GM21528 (cell line): Measurements from ENCODE around the gene MEF2C.

Source experiments
- ATAC-seq: cut with Tn5 transposase; IDR thresholded peaks from one replicate; pipeline ENCODE4 v1.9.1; 2021; ENCODE audit warnings: mild to moderate bottlenecking, moderate library complexity; ENCODE audit not compliant: unreplicated experiment, low FRiP score

The MEF2C gene

DNA sequence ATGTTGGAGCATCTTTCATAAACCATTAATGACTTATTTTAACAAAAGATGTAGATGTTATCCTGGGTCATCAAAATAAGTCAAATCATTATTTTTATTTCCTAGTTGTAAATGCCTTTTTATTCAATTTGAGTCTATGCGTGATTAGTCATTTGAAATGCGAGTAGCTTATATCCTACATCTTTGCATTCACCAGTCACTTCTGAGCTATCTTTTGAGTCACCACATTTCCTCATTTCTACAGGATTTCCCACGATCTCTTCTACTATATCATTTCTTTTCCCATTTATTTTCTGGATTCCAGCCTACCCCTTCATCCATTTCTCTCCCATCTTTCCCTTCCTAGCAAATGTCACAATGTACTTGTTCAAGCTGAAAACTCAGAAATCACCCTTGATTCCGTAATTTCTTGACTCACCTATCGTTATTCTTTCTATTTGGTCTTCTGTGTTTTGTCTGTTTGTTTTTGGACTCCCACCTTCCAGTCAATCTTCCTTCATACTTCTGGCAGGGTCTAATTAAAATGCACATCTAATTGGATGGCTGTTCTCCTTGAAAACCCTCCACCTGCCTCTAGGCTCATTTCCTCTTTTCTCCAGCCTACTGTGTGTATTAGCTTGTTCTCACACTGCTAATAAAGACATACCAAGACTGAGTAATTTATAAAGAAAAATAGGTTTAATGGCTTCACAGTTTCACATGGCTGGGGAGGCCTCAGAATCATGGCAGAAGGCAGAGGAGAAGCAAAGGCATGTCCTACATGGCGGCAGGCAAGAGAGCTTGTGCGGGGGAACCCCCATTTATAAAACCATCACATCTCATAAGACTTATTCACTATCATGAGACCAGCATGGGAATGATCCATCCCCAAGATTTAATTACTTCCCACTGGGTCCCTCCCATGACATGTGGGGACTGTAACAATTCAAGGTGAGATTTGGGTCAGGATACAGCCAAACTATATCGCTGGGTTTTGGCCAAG is 112.4 kb downstream of the MEF2C start:
- ATAC-seq: no peak

GRCh38 chr5:88769165-88769564 is 113.8 kb downstream of the MEF2C start:
- no peak for ATAC-seq

DNA sequence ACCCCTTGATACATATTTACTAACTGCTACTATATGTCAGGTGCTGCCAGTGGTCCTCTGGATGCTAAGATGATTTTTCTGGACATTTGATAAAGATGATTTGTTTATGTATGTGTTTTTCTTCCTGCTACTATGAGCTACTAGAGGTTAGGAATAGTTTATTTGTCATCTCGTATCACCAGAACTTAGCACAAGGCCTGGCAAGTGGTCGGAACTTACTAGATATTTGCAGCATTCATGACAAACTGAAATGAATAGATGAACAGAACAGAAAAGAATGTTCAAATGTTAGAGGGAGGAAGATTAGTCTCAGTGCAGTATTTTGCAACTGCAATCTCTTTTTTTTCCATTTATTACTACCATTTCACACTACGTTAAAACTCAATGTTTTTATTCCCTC is 114.6 kb downstream of the MEF2C start:
- no peak for ATAC-seq

GRCh38 chr5:88765798-88766197 is 117.2 kb downstream of the MEF2C start:
- no peak for ATAC-seq

DNA sequence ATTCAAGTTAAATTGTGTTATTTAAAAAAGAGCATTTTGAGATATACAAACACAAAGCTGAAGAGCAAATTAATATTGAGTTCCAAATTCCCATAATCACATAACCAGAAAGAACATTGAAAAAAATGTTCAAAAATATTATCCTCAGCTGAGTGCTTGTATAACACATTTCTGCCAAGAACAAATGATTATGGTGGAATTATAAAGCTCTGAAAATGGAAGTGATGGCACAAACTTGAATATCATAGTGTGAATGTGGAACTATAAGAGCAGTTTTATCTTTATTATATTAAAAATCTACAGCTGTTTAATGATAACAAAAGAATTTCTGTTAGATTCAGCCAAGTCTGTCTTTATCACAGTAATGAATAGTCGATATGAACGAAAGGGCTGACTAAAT is 117.8 kb downstream of the MEF2C start:
- ATAC-seq: no peak

GRCh38 chr5:88761939-88762338 is 121.0 kb downstream of the MEF2C start:
- ATAC-seq: no peak

DNA sequence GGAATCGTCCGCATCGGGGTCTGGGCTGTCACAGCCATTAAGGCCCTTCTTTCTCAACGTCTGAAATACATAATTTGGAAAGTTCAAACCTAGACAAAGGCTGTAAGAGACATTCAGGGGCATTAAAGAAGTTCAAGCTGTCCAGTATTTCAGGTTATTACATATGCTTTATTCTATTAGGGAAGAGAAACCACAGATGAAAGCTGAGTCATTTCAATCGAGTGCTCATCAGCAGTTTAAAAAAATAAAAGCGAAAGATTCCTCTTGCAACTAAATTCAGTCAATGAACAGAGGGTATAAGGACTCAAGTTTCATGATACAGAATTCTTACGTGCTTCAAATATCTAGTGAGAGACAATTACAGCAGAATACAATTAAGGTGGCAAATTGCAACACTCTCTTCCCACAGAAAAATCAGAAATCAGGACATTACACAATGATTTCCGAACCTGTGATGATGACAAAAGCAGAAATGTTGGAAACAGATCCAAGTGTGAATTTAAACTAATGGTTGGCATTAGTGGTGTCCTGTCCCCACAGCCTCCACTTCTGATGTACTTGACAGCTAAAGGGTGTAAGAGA is 121.6 kb downstream of the MEF2C start:
- no peak for ATAC-seq

GRCh38 chr5:88760527-88760926 is 122.5 kb downstream of the MEF2C start:
- ATAC-seq: no peak

- ATAC-seq: no peak
Observed at GRCh38 chr5:88758591-88758990, 124.4 kb downstream of the MEF2C start.

GRCh38 chr5:88758184-88758583 is 124.8 kb downstream of the MEF2C start:
- ATAC-seq: no peak

GRCh38 chr5:88756953-88757352 is 126.0 kb downstream of the MEF2C start:
- no peak for ATAC-seq

DNA sequence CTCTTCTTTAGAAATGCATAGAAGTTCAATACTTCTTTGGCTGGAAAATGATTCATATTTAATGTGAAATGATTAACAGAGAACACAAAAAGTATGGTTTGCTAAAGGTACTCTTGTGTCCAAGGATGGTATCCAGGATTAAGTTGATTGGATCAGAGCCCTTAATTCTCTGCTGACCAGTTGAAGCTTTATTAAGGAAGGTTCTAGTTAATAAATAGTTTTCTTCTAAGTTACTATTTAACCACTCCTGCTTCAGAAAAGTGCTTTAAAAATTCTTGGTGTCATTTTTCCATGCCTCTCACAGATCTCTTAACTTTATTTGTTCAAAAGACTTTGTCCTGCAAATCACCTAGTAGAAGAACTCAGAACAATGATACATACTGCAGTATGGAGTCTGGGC is 134.3 kb downstream of the MEF2C start:
- ATAC-seq: no peak

DNA sequence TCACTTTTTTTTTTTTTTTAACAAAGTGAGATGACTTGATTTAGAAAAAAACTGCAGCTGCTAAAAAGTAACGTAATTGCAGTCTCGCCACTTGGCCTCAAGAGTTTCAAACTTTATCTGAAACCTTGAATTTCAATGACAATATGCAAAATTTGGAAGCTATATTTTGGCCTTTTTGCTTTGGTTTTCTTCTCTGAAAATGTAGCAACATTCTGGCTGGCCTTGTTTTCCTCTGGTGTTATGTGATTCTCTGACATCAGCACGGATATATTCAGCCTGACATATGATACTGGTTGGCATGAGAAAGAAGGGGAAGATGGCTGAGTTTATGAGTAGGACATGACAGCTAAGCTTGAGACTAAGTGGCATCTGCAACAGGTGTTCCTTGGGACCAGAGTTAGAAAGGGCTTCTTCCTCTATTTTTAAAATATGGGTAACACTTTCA is 136.5 kb downstream of the MEF2C start:
- peak; percentile 87 for ATAC-seq

- ATAC-seq: no peak
Observed at GRCh38 chr5:88745093-88745696, 137.8 kb downstream of the MEF2C start.

GRCh38 chr5:88743231-88743834 is 139.7 kb downstream of the MEF2C start:
- ATAC-seq: no peak

- ATAC-seq: no peak
Observed at GRCh38 chr5:88741964-88742363, 141.0 kb downstream of the MEF2C start.

- no peak for ATAC-seq
Observed at GRCh38 chr5:88740604-88741185, 142.3 kb downstream of the MEF2C start.

- peak; percentile 41 for ATAC-seq
Observed at GRCh38 chr5:88736494-88736893, 146.5 kb downstream of the MEF2C start.

GRCh38 chr5:88734983-88735382 is 148.0 kb downstream of the MEF2C start:
- peak; percentile 23 for ATAC-seq

GRCh38 chr5:88734191-88734640 is 148.8 kb downstream of the MEF2C start:
- peak; percentile 65 for ATAC-seq

DNA sequence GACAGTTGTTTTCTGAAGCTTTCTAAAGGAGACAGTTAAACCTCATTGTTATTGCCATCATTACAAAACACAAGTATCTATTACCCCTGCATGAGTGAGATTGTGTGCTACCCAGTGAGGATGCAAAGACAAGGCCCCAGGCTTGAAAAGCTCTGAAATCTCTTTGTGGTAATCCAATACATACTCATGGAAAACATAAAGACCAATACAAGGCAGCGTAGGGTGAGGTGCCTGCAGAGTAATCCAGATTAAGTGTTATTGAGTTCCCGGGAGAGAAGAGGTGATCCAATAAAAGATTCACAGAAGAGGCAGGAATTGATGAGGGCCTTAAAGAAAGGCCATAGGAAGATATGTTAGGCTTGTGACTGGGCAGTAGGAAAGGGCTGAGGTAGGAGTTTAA is 150.1 kb downstream of the MEF2C start:
- no peak for ATAC-seq
